Heart left ventricle (tissue), 16 donors: ENCODE measurements around the gene RBMS3. TPM values are rescaled to one million over a fixed set of nuclear protein-coding genes. Genes with fewer than 3 reads are reported as not detected.

Experiments used
- ATAC-seq, 4 donors: fragments of 200-7000 bp; cut with Tn5 transposase; one replicate each; pipeline ENCODE4 v1.9.1; 2020 to 2022; ENCODE audit warnings: moderate library complexity in 4 of 4, mild to moderate bottlenecking in 3 of 4, moderate number of reproducible peaks in 1 of 4
- DNase-seq, 5 donors: peaks; one replicate each; pipeline ENCODE4 v3.0.0-alpha.2; 2020
- H3K27ac ChIP-seq, 12 donors: fragments of 200-600 bp; sonication (generic) in 4 of 12; one replicate each; pipeline versions ENCODE4 v1.5.0 to v1.8.0; 2016 to 2022; ENCODE audit warnings: mild to moderate bottlenecking in 2 of 12
- H3K27me3 ChIP-seq, 9 donors: fragments of 200-600 bp; sonication (generic) in 2 of 9; one replicate each; pipeline versions ENCODE4 v1.5.1 to v1.8.0; 2016 to 2022; ENCODE audit warnings: mild to moderate bottlenecking in 3 of 9
- H3K36me3 ChIP-seq, 9 donors: fragments of 200-600 bp; sonication (generic) in 2 of 9; one replicate each; pipeline versions ENCODE4 v1.5.0 to v1.8.0; 2018 to 2022; ENCODE audit warnings: mild to moderate bottlenecking in 2 of 9
- H3K4me1 ChIP-seq, 12 donors: fragments of 200-600 bp; sonication (generic) in 4 of 12; one replicate each; pipeline versions ENCODE4 v1.5.0 to v1.8.0; 2016 to 2022; ENCODE audit warnings: mild to moderate bottlenecking in 3 of 12
- H3K4me3 ChIP-seq, 12 donors: fragments of 200-600 bp; sonication (generic) in 4 of 12; one replicate each; pipeline versions ENCODE4 v1.5.0 to v1.8.0; 2017 to 2022; ENCODE audit warnings: mild to moderate bottlenecking in 9 of 12, moderate library complexity in 4 of 12
- H3K9me3 ChIP-seq, 12 donors: fragments of 200-600 bp; sonication (generic) in 4 of 12; one replicate each; pipeline versions ENCODE4 v1.5.0 to v1.8.0; 2016 to 2022; ENCODE audit warnings: mild to moderate bottlenecking in 1 of 12
- POLR2A ChIP-seq, 2 donors: fragments of 450-650 bp; IDR thresholded peaks; one replicate each; pipeline ENCODE4 v1.6.1; 2017; ENCODE audit warnings: antibody characterized with exemption in 2 of 2, mild to moderate bottlenecking in 2 of 2, moderate library complexity in 2 of 2
- intact Hi-C, 10 donors: fragments of 100-400 bp; cut with DNase I; formaldehyde crosslinking; loops; one replicate each; pipeline versions ENCODE4 v1.11.1 to v1.14.2; 2022
- polyA plus RNA-seq, 2 donors: library from polyadenylated mRNA; stranded (reverse); fragments of 200-250 nt; gene quantifications; one replicate each; pipeline ENCODE4 v1.2.3, GENCODE V29; 2013
- total RNA-seq, 9 donors: library from RNA; depleted of rRNA in 2 of 9; stranded (reverse); fragments of >200 nt in 2 of 9; fragmentation: NEBNext Ultra II Directional in 3 of 9; extraction: Animal tissue kit (Norgen Biotek cat#: 25700) in 3 of 9; gene quantifications; one replicate each; pipeline versions ENCODE4 v1.1.0 to v1.2.4, GENCODE V29; 2016 to 2023
- TF ChIP-seq, protein P1 (sequence below), 12 donors: fragments of 200-600 bp; sonication (generic) in 4 of 12; IDR thresholded peaks; one replicate each; pipeline versions ENCODE4 v1.5.0 to v1.8.0; 2018 to 2022; ENCODE audit warnings: antibody characterized with exemption in 12 of 12, mild to moderate bottlenecking in 5 of 12
- donor health status: ischemic (EF 13 %, LVEDD 7.1; RV severe dilation, severe dysfunction).
- donor health status: healthy with polysubstance abuse.
- donor health status: DM: no; HTN: yes; CAD: no.
- donor health status: DM: no; HTN: no; CAD: no.
- donor health status: ischemic (EF 25% LVEDD 6.9; RV normal size, moderate dysfunction).
- donor health status: ischemic (EF 25% LVEDD 5.7; RV mildly dilated, moderate dysfunction).
- donor health status: healthy.
- donor health status: DM: yes; HTN: yes; CAD: no.
- donor health status: ischemic (EF 35%, LVEDD 5.7; RV mildly dilated, moderate dysfunction).
- donor health status: nonischemic (EF 11% LVEDD 7.7; RV severe dilation, severe dysfunction).
- donor health status: DM: yes; HTN: yes; CAD: no.
- donor health status: PGD.
- donor health status: ischemic (EF 29% LVEDD 5.4; RV normal size, mild dysfunction).
- donor health status: nonischemic (EF 23%, LVEDD 6.1; RV moderate dilation, normal function).

RBMS3 gene
- total and polyA plus RNA-seq, 11 donors = 4.8 to 35.6 (median 26.1) TPM

DNA sequence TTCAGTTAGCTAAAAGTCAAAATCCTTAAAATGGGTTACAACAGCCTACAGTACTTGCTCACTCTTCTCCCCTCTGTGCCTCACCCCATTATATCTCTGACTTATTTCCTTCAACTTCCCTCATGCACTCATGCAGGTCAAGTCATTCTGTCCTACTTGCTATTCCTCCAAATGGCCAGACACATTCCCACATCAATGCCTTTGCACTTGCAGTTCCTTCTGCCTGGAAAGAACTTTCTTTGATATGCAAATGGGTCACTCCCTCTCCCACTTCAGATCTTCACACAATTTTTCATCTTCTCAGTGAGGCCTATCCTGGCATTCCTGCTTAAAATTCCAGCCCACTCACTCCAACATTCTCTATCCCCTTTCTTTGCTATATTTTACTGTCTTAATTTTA, 778.4 kb downstream of the RBMS3 start:
- no peaks in the 10 kb centered on the region for H3K27me3 ChIP-seq
- TF ChIP-seq POLR2A (IDR thresholded peaks at IDR 0.05) = no peak
- TF ChIP-seq, protein P1, sequence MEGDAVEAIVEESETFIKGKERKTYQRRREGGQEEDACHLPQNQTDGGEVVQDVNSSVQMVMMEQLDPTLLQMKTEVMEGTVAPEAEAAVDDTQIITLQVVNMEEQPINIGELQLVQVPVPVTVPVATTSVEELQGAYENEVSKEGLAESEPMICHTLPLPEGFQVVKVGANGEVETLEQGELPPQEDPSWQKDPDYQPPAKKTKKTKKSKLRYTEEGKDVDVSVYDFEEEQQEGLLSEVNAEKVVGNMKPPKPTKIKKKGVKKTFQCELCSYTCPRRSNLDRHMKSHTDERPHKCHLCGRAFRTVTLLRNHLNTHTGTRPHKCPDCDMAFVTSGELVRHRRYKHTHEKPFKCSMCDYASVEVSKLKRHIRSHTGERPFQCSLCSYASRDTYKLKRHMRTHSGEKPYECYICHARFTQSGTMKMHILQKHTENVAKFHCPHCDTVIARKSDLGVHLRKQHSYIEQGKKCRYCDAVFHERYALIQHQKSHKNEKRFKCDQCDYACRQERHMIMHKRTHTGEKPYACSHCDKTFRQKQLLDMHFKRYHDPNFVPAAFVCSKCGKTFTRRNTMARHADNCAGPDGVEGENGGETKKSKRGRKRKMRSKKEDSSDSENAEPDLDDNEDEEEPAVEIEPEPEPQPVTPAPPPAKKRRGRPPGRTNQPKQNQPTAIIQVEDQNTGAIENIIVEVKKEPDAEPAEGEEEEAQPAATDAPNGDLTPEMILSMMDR (IDR thresholded peaks at IDR 0.05) = no peak
- intact Hi-C loops = no loop called here
- no peak overlapping the region for H3K4me3 ChIP-seq
- H3K36me3 ChIP-seq = no peaks in the 10 kb centered on the region
- no peaks in the 10 kb centered on the region for H3K4me1 ChIP-seq
- ATAC-seq = no peak
- DNase-seq = no peak
- peaks cover 0 to 6% (median 0%) of the 10 kb centered on the region in 12 donors for H3K9me3 ChIP-seq
- no peak overlapping the region for H3K27ac ChIP-seq
